H9 (cell line): ENCODE measurements around the gene RASA3. TPM values are rescaled to one million over a fixed set of nuclear protein-coding genes. Genes with fewer than 3 reads are reported as not detected.

Source experiments
- DNase-seq: peaks from one replicate; pipeline ENCODE4 v3.0.0-alpha.2; 2017
- H2AFZ ChIP-seq: one replicate; pipeline ENCODE4 v1.6.1; 2013; ENCODE audit warnings: mild to moderate bottlenecking, low read length, control low read depth, moderate library complexity
- H2AK5ac ChIP-seq: 2 replicates; pipeline ENCODE4 v1.6.1; 2013; ENCODE audit warnings: low read length, control low read depth, mixed read lengths; ENCODE audit not compliant: insufficient read length
- H2BK120ac ChIP-seq: one replicate; pipeline ENCODE4 v1.6.1; 2013; ENCODE audit warnings: low read depth, mild to moderate bottlenecking, low read length, control low read depth, inconsistent platforms; ENCODE audit not compliant: poor library complexity, severe bottlenecking
- H2BK12ac ChIP-seq: 2 replicates; pipeline ENCODE4 v1.6.1; 2013; ENCODE audit warnings: low read length, control low read depth, mixed read lengths, low read depth; ENCODE audit not compliant: insufficient read length
- H2BK15ac ChIP-seq: 2 replicates; pipeline ENCODE4 v1.6.1; 2013; ENCODE audit warnings: low read depth, low read length, control low read depth
- H2BK20ac ChIP-seq: one replicate; pipeline ENCODE4 v1.6.1; 2013; ENCODE audit warnings: low read depth, mild to moderate bottlenecking, low read length, control low read depth, inconsistent platforms; ENCODE audit not compliant: poor library complexity, severe bottlenecking
- H2BK5ac ChIP-seq: 2 replicates; pipeline ENCODE4 v1.6.1; 2013; ENCODE audit warnings: low read length, control low read depth, mixed read lengths; ENCODE audit not compliant: insufficient read length
- H3K14ac ChIP-seq: 2 replicates; pipeline ENCODE4 v1.6.1; 2013; ENCODE audit warnings: low read length, control low read depth; ENCODE audit not compliant: insufficient read depth
- H3K18ac ChIP-seq: 2 replicates; pipeline ENCODE4 v1.6.1; 2013; ENCODE audit warnings: low read depth, mild to moderate bottlenecking, mixed read lengths, low read length, control low read depth; ENCODE audit not compliant: insufficient read length
- H3K23ac ChIP-seq: 2 replicates; pipeline ENCODE4 v1.6.1; 2013; ENCODE audit warnings: low read length, control low read depth, mixed read lengths, low read depth; ENCODE audit not compliant: insufficient read length
- H3K23me2 ChIP-seq: 2 replicates; pipeline ENCODE4 v1.6.1; 2013; ENCODE audit warnings: low read depth, mild to moderate bottlenecking, mixed read lengths, low read length, control low read depth; ENCODE audit not compliant: insufficient read length, poor library complexity, severe bottlenecking
- H3K27ac ChIP-seq: 2 replicates; pipeline ENCODE4 v1.5.1; 2013; ENCODE audit warnings: low read length, control low read depth, mixed read lengths, low read depth; ENCODE audit not compliant: insufficient read length
- H3K27me3 ChIP-seq: 2 replicates; pipeline ENCODE4 v1.6.1; 2013; ENCODE audit warnings: low read length, control low read depth, inconsistent platforms; ENCODE audit not compliant: insufficient read depth
- H3K4ac ChIP-seq: 2 replicates; pipeline ENCODE4 v1.6.1; 2013; ENCODE audit warnings: low read depth, mild to moderate bottlenecking, control low read depth, inconsistent platforms, low read length, moderate library complexity
- H3K4me1 ChIP-seq: 2 replicates; pipeline ENCODE4 v1.6.1; 2013; ENCODE audit warnings: low read length, control low read depth, inconsistent platforms; ENCODE audit not compliant: insufficient read depth
- H3K4me2 ChIP-seq: 2 replicates; pipeline ENCODE4 v1.6.1; 2013; ENCODE audit warnings: low read length, control low read depth, mixed read lengths; ENCODE audit not compliant: insufficient read length, insufficient read depth
- H3K56ac ChIP-seq: 2 replicates; pipeline ENCODE4 v1.6.1; 2013; ENCODE audit warnings: low read depth, mild to moderate bottlenecking, mixed read lengths, low read length, control low read depth; ENCODE audit not compliant: insufficient read length
- H3K79me1 ChIP-seq: 2 replicates; pipeline ENCODE4 v1.6.1; 2013; ENCODE audit warnings: low read depth, mild to moderate bottlenecking, moderate library complexity, low read length, control low read depth, inconsistent platforms; ENCODE audit not compliant: insufficient read depth, poor library complexity, severe bottlenecking
- H3K79me2 ChIP-seq: 2 replicates; pipeline ENCODE4 v1.6.1; 2013; ENCODE audit warnings: low read length, control low read depth, inconsistent platforms; ENCODE audit not compliant: insufficient read depth
- H3K9ac ChIP-seq: 2 replicates; pipeline ENCODE4 v1.6.1; 2013; ENCODE audit warnings: low read length, control low read depth, mixed read lengths; ENCODE audit not compliant: insufficient read length; ENCODE audit errors: extremely low read depth
- H3K9me3 ChIP-seq: one replicate; pipeline ENCODE4 v1.6.1; 2013; ENCODE audit warnings: low read depth, low read length, inconsistent platforms; ENCODE audit not compliant: control insufficient read depth
- H3T11ph ChIP-seq: one replicate; pipeline ENCODE4 v1.6.1; 2013; ENCODE audit warnings: mild to moderate bottlenecking, low read length, control low read depth, inconsistent platforms
- H4K20me1 ChIP-seq: one replicate; pipeline ENCODE4 v1.6.1; 2013; ENCODE audit not compliant: control insufficient read depth, insufficient read length, insufficient read depth
- H4K5ac ChIP-seq: 2 replicates; pipeline ENCODE4 v1.6.1; 2013; ENCODE audit warnings: low read depth, mild to moderate bottlenecking, mixed read lengths, low read length, control low read depth; ENCODE audit not compliant: insufficient read length
- H4K8ac ChIP-seq: replicated peaks from 2 replicates; pipeline ENCODE4 v1.6.1; 2013; ENCODE audit warnings: low read length, control low read depth, mixed read lengths, low read depth; ENCODE audit not compliant: insufficient read length
- H4K91ac ChIP-seq: 2 replicates; pipeline ENCODE4 v1.6.1; 2013; ENCODE audit warnings: low read depth, mild to moderate bottlenecking, moderate library complexity, mixed read lengths, low read length, control low read depth; ENCODE audit not compliant: insufficient read length
- H3K27ac Mint-ChIP-seq, 3 experiments: 2 replicates in 2 of 3; 3 replicates in 1 of 3; pipeline ENCODE4 v1.8.0; 2020 to 2021; ENCODE audit warnings: mixed read lengths in 3 of 3, mild to moderate bottlenecking in 1 of 3, moderate library complexity in 1 of 3
- H3K27me3 Mint-ChIP-seq: 2 replicates; pipeline ENCODE4 v1.8.0; 2021; ENCODE audit warnings: low read depth, mild to moderate bottlenecking, moderate library complexity, mixed read lengths
- H3K36me3 Mint-ChIP-seq, 3 experiments: 2 replicates in 2 of 3; 3 replicates in 1 of 3; pipeline ENCODE4 v1.8.0; 2020 to 2021; ENCODE audit warnings: low read depth in 3 of 3, mixed read lengths in 3 of 3; ENCODE audit not compliant: insufficient read depth in 1 of 3
- H3K4me1 Mint-ChIP-seq, 2 experiments: 2 replicates each; pipeline ENCODE4 v1.8.0; 2020; ENCODE audit warnings: mixed read lengths in 2 of 2
- H3K4me3 Mint-ChIP-seq, 2 experiments: 2 replicates in 1 of 2; 3 replicates in 1 of 2; pipeline ENCODE4 v1.8.0; 2020 to 2021; ENCODE audit warnings: mild to moderate bottlenecking in 2 of 2, mixed read lengths in 2 of 2, moderate library complexity in 1 of 2
- H3K9me3 Mint-ChIP-seq, 2 experiments: 2 replicates in 1 of 2; 3 replicates in 1 of 2; pipeline ENCODE4 v1.8.0; 2020; ENCODE audit warnings: mild to moderate bottlenecking in 2 of 2, mixed read lengths in 2 of 2, moderate library complexity in 1 of 2
- CTCF ChIP-seq: fragments of 200-600 bp; sonication (generic); conservative IDR thresholded peaks from 3 replicates; pipeline ENCODE4 v1.8.0; 2021; ENCODE audit warnings: antibody characterized with exemption, mild to moderate bottlenecking
- WGBS: extraction: QIAGEN DNeasy Blood & Tissue Kit; methylation state at CpG from one replicate; pipeline ENCODE4 v1.1.7; 2013; ENCODE audit warnings: missing lambda C conversion rate, low lambda C conversion rate, mixed read lengths; ENCODE audit not compliant: insufficient read length; ENCODE audit errors: extremely low coverage; 5-methylcytosine and 5-hydroxymethylcytosine counted together
- total RNA-seq: library from RNA; stranded (reverse); gene quantifications from 2 replicates; pipeline ENCODE4 v1.2.1, GENCODE V29; 2021

The RASA3 gene
- total RNA-seq, 1 experiment from 2014 or later: 12.3 TPM

GRCh38 chr13:114072421-114072820, 60.0 kb downstream of the RASA3 start:
- Histone ChIP-seq H3K4me2 (no peak overlapping the region), H3K27ac (no peak overlapping the region), H2BK5ac (no peak overlapping the region), H3K23me2 (no peaks in the 10 kb centered on the region), H4K20me1 (no peaks in the 10 kb centered on the region), H4K8ac (no peak overlapping the region), H3K27me3 (no peaks in the 10 kb centered on the region), H3K23ac (no peak overlapping the region), H3K4me1 (no peaks in the 10 kb centered on the region), H4K5ac (no peak overlapping the region), H4K91ac (no peak overlapping the region), H2BK12ac (no peak overlapping the region), H2AFZ (no peak overlapping the region), H3K9me3 (no peaks in the 10 kb centered on the region), H3K14ac (no peak overlapping the region), H3K4ac (no peak overlapping the region), H3K79me1 (no peaks in the 10 kb centered on the region), H3K79me2 (no peaks in the 10 kb centered on the region; the same call in 1 of the 2 replicates), H3T11ph (no peak overlapping the region), H3K56ac (no peak overlapping the region), H3K18ac (no peak overlapping the region), H2BK120ac (no peak overlapping the region), H3K9ac (no peak overlapping the region), H2BK15ac (no peak overlapping the region), H2AK5ac (no peak overlapping the region), H2BK20ac (no peak overlapping the region)
- Mint-ChIP-seq H3K9me3 (peaks cover 4 to 5% of the 10 kb centered on the region in 2 experiments; a peak in 4 of 5 replicates), H3K27me3 (peaks cover 2% of the 10 kb centered on the region; the same call in 1 of the 2 replicates), H3K36me3 (peaks cover 6 to 9% (median 7%) of the 10 kb centered on the region in 3 experiments; a peak in 6 of 7 replicates), H3K4me3 (no peak overlapping the region), H3K4me1 (peaks cover 13 to 20% of the 10 kb centered on the region in 2 experiments), H3K27ac (no peak overlapping the region; a peak in 1 of 7 replicates)
- no peak for TF ChIP-seq CTCF
- WGBS: no CpG with 5 or more reads among the region's 10 CpGs
- no peak for DNase-seq
